Measurements from ENCODE around the gene FAM117A.

Gene FAM117A

DNA sequence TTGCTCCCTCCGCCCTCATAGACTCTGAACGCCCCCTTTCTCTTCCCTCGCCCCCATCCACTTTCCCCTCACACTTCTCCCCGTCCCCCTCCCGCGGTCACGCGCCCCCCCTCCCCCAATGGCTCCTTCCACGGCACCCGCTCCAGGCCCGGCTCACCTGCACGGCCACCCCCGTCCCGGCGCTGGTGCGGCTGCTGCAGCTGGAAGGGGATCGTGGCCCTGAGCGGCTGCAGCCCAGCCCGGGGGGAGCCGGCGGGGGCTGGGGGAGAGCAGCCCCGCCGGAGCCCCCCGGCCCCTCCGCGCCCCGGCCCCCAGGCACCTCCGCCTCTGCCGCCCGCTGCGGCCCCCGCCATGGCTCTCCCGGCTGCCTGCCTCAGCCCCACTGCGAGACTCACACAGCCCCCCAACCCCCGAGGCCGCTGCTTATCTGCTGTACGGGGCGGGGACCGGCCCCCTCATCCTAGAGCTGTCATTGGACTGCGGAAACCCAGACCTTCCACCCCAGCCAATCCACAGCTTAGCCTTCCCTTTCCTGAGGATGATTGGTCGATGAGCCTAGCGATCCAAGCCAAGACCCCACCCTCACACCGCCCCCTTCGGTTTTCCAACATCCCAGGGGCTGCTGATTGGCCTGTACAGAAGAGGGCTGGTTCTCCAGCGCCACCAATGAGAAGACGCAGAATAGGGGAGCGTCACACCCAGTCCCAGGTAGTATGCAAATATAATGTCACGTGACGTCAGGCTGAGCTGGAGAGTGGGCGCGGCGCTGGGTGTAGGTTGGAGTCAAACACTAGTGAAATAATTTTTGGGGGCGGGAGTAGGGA is at the start of gene FAM117A:
FAM117A (minus strand) TSS at position 397 of the 824 bp plus-strand sequence; CDS start at position 353, 44 bp downstream.
- DNase-seq = peak; percentile 99

GRCh38 chr17:49809056-49809455 is 45.1 kb upstream of the FAM117A start:
- no peak for DNase-seq

DNA sequence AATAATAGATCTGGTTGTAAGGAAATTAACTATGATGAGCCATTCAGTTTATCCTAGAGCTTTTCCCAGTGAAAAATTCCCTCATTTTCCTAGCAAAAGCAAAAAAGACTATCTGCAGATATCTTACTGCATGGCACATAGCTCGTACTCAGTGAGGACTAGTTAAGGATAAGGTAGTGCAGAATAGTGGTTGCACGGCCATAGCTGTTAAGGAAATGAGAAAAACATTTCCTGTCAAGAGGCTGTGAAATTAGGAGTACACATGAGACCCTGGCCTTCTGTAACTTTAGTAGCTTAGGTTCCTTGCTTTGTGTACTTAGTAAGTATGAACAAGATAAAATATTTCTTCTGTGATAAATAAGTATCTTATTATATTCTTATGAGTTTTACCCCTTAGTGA is 34.8 kb upstream of the FAM117A start:
- DNase-seq = no peak

GRCh38 chr17:49798182-49798581 is 34.3 kb upstream of the FAM117A start:
- DNase-seq = no peak

GRCh38 chr17:49795372-49795771 is 31.4 kb upstream of the FAM117A start:
- DNase-seq = no peak

GRCh38 chr17:49793309-49793708 is 29.4 kb upstream of the FAM117A start:
- no peak for DNase-seq

- no peak for DNase-seq
Measured at GRCh38 chr17:49789243-49789578, 25.3 kb upstream of the FAM117A start.

DNA sequence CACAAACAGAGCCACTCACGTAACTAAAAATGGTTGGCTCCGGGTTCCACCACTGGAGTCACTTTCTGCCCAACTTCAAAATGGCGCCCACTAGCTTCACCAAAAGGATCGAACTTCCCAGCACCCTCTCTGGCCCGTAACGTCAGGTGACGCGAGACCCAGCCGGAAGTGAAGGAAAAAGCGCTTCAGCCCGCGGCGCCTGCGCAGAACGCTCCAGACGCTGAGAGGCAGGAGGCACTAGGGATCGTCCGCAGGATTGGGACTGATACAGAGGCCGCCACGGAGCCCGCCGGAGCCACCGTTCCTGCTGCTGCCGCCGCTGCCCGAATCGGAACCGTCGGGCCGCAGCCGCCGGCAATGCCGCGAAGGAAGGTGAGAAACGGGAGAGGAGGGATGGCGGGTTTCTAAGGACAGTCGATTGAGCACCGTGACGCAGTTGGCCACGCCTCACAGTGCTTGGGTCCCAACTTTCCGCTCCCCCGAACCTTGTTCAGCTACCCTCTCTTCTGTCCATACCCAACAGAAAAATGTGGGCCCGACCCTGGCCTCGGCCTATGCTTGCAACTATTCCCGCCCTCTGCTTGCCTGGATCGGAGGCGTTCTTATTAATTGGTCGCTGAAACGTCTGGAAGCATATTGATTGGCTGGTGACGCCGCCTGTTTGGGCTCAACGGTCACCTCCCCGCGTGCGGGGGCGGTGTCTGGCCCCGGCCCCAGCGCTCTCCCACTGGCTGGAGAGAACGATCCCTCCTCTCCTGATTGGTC is 24.7 kb upstream of the FAM117A start, which contains the start of gene KAT7:
KAT7 (plus strand) TSS at position 204 of the 765 bp plus-strand sequence; CDS start at position 358, 154 bp downstream.
- DNase-seq = peak; percentile 100

GRCh38 chr17:49787884-49788477 is 24.1 kb upstream of the FAM117A start:
- DNase-seq = no peak

GRCh38 chr17:49784636-49785035 is 20.7 kb upstream of the FAM117A start:
- DNase-seq = no peak

DNA sequence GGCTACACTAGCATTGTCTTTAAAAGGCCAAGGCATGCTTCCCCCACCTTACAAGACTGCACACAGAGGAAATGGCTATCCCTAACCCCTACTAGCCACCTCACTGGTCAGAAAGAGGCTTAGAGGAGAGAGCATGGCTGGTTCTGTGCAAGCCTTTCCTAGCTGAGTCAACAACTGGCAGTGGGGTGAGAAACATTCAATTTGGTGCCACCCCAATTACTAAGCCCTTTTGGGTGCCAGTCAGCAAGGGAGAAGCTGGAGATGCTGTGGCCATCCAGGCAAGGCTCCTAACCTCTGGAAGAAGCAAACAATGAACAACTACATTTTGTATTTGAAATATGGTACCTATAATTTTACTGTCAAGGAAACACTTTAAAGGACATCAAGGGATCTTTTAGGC is 19.9 kb upstream of the FAM117A start:
- DNase-seq = no peak

DNA sequence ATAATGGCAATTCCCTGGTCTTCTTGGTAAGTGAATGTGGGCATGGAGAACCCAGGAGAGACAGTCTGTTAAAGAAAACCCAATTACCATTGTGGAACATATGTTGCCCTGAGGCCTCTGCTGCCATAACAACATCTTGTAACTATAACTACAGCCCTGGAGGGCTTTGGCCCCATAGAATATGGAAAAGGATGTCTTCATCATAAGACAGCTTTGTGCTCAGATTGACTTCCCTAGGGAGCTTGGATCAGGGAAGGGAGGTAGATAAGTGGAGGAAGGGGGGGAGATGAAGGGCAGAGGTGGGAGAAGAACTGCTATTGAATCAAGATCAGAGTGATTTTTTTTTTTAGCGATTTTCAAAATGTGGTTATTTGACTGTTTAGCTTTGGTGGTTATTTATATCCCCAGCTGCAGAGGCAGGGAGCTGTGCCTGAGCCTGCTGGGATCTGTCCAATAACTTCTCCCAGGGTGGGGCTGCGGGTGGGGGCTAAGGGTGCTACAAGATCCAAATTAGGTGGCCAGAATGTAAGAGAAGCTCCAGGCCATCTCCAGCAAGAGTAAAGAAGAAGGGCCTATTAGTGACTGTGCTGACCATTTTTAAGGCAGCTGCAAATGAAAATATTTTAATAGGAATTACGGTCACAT is 19.3 kb upstream of the FAM117A start:
- DNase-seq = no peak

GRCh38 chr17:49779739-49780231 is 15.9 kb upstream of the FAM117A start:
- peak; percentile 12 for DNase-seq

DNA sequence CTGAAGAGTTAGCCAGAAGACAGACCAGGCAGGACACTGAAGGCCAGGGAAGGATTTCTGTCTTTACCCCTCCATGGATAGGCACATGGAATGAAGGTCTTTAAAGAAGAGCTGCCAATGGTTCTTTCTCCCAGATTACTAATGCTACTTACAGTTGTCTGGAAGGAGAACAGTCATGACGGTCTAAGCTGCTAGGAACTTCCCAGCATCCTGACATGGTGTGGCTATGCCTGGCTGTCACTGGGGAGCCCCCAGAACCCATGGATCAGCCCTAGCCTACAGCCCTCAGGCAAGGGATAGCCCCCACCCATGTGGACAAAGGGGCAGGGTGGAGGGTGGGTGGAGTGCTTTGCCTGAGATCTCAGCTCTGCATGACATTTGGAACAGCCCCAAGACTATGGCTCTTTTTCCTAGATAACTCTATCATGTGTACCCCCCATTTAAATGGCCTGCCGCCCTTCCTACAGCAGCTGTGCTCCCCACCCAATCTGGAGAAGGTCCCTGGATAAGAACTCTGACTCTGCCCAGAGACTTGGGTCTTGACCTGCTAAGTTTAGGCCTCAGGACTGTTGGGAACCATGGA is 15.3 kb upstream of the FAM117A start:
- DNase-seq = no peak

- DNase-seq = no peak
Measured at GRCh38 chr17:49777563-49777962, 13.6 kb upstream of the FAM117A start.

DNA sequence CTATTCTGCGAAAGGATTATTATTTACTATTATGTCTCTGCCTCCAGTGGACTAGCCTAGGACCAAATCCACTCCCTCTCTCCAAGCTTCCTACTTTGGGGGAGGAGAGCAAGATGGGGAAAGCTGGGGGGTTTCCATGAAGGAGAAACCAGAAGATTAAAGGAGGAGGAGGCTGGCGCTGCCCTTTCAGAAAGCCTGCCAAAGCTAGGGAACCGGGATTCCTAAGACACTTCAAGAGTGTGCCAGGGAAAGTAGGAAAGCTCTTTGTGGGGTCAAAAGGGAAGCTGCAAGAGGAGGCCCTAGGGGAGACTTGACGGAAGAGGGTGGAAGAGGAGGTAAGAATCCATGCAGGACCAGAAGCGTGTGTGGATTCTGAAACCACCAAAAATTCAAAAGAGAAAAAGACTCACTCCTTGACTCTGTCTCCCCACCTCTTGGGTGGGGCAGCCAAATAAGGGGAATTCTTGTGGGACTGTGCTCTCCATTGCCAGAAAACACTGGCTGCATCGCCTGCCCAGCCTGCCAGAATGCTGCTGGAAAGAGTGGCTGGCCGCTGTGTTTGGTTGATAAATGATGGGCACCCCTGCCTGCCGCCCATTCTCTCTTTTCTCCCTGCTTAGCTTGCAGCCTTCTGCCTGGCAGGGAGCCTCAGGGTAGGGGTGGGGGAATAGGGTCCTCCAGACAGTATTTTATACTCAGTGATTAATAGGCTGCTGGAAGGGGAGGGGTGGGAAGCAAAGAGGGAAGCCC is 12.8 kb upstream of the FAM117A start:
- no peak for DNase-seq

GRCh38 chr17:49775546-49776260 is 11.8 kb upstream of the FAM117A start:
- DNase-seq = no peak

GRCh38 chr17:49766918-49767530 is 3.1 kb upstream of the FAM117A start:
- DNase-seq = no peak

DNA sequence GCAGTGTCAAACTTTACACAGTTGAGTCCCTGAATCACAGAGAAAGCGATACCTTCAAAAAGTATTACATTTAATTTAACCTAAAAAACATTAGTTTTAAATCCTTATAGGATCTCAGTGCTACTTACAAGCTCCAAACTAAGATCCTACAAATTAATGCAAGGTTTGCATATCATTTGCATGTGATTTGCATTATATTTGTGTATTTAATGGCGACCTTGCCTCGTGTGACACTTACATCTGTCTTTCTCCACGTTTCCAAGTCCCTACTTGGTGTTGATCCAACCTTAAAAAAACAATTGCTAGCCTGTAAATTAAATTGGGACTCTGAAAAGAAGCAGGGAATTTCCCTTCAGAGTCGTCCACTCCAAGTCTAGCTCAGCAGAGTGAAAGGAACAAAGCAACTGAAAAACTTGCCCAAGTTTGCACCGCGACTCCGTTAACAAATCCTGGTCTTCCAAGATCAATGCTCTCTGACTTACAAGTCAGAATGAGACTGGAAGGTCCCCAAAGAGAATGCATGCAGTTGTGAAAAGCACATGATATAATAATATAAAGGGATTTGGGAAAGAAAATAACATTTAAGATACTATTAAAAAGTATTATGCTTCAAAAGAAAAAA is 739 bp upstream of the FAM117A start:
- no peak for DNase-seq
